GM12872 (cell line): ENCODE results near the gene GNB5.

Experiments used
- CTCF ChIP-seq: IDR thresholded peaks from 3 replicates; pipeline ENCODE4 v1.5.1; 2011; ENCODE audit warnings: low read depth, mild to moderate bottlenecking, low read length, moderate library complexity; ENCODE audit not compliant: insufficient read depth

GNB5 gene

GRCh38 chr15:52191207-52191606 is at the start of gene GNB5:
TSS of gene GNB5 (minus strand) at chr15:52191392. CDS start at chr15:52184676, 6,716 bp downstream.
- no peak for TF ChIP-seq CTCF

GRCh38 chr15:52240166-52240565 is 49.0 kb upstream of the GNB5 start:
- TF ChIP-seq CTCF: no peak

- no peak for TF ChIP-seq CTCF
Measured at GRCh38 chr15:52238149-52238548, 47.0 kb upstream of the GNB5 start.

GRCh38 chr15:52236013-52236412 is 44.8 kb upstream of the GNB5 start:
- TF ChIP-seq CTCF: no peak

GRCh38 chr15:52234596-52235541 is 43.7 kb upstream of the GNB5 start:
- TF ChIP-seq CTCF: no peak

- TF ChIP-seq CTCF: no peak
Measured at GRCh38 chr15:52233405-52233804, 42.2 kb upstream of the GNB5 start.

GRCh38 chr15:52232327-52232726 is 41.1 kb upstream of the GNB5 start:
- no peak for TF ChIP-seq CTCF
